ENCODE measurements around the gene GAS6.

- TF ChIP-seq POLR2AphosphoS5 (IDR thresholded peaks at IDR 0.05) (peak; percentile 50), CTCF (IDR thresholded peaks at IDR 0.05) (no peak), POLR2A (IDR thresholded peaks at IDR 0.05) (no peak), EP300 (IDR thresholded peaks at IDR 0.05) (no peak)
Observed at GRCh38 chr13:113856716-113857065, 7.2 kb downstream of the GAS6 start.

Measured in gastroesophageal sphincter (tissue), 3 donors.